Skeletal muscle cell (primary cell): ENCODE results near the gene RGS9.
"Not testable (repeated sequence)": the region's sequence is repeated elsewhere in the genome, so short reads cannot be mapped to it uniquely, and the experiment has no call there.

Experiments used
- DNase-seq: peaks from one replicate; pipeline ENCODE4 v3.0.0-alpha.2; 2010; ENCODE audit warnings: low read depth
- H3K4me3 ChIP-seq: 2 replicates; pipeline ENCODE4 v1.5.1; 2011; ENCODE audit warnings: low read depth, mild to moderate bottlenecking, control low read depth, low read length, moderate library complexity

RGS9 gene

GRCh38 chr17:65176646-65177409 lies 39.7 kb downstream of the RGS9 start:
- no peak for DNase-seq
- no peak overlapping the region for H3K4me3 ChIP-seq

GRCh38 chr17:65177901-65178300 lies 40.7 kb downstream of the RGS9 start:
- no peak for DNase-seq
- H3K4me3 ChIP-seq, result no peak overlapping the region

GRCh38 chr17:65180276-65180675 lies 43.1 kb downstream of the RGS9 start:
- not testable (repeated sequence) for DNase-seq, H3K4me3 ChIP-seq

- DNase-seq, H3K4me3 ChIP-seq: not testable (repeated sequence)
Measured at GRCh38 chr17:65180752-65181236, 43.6 kb downstream of the RGS9 start.

GRCh38 chr17:65181237-65182061 lies 44.3 kb downstream of the RGS9 start:
- DNase-seq, result no peak
- H3K4me3 ChIP-seq, result no peak overlapping the region

GRCh38 chr17:65182233-65182632 lies 45.1 kb downstream of the RGS9 start:
- no peak for DNase-seq
- H3K4me3 ChIP-seq, result no peak overlapping the region

- no peak overlapping the region for H3K4me3 ChIP-seq
- DNase-seq, result no peak
Measured at GRCh38 chr17:65183736-65184135, 46.6 kb downstream of the RGS9 start.

GRCh38 chr17:65184235-65184959 lies 47.2 kb downstream of the RGS9 start:
- H3K4me3 ChIP-seq, result no peak overlapping the region
- no peak for DNase-seq

GRCh38 chr17:65185062-65185461 lies 47.9 kb downstream of the RGS9 start:
- no peak overlapping the region for H3K4me3 ChIP-seq
- no peak for DNase-seq

GRCh38 chr17:65185668-65186382 lies 48.7 kb downstream of the RGS9 start:
- no peak overlapping the region for H3K4me3 ChIP-seq
- no peak for DNase-seq

GRCh38 chr17:65190467-65191097 lies 53.4 kb downstream of the RGS9 start:
- no peak for DNase-seq
- no peak overlapping the region for H3K4me3 ChIP-seq

GRCh38 chr17:65191811-65192740 lies 54.9 kb downstream of the RGS9 start:
- H3K4me3 ChIP-seq, result no peak overlapping the region
- no peak for DNase-seq

- no peak overlapping the region for H3K4me3 ChIP-seq
- DNase-seq, result no peak
Measured at GRCh38 chr17:65193305-65193704, 56.1 kb downstream of the RGS9 start.

- no peak for DNase-seq
Measured at GRCh38 chr17:65193716-65194293, 56.6 kb downstream of the RGS9 start.

GRCh38 chr17:65194670-65195334 lies 57.6 kb downstream of the RGS9 start:
- no peak overlapping the region for H3K4me3 ChIP-seq
- no peak for DNase-seq

More at GRCh38 chr17:65193716-65194293, 56.6 kb downstream of the RGS9 start:
- H3K4me3 ChIP-seq, result no peak overlapping the region

GRCh38 chr17:65195716-65196115 lies 58.5 kb downstream of the RGS9 start:
- no peak overlapping the region for H3K4me3 ChIP-seq

GRCh38 chr17:65196617-65197016 lies 59.4 kb downstream of the RGS9 start:
- no peak for DNase-seq
- H3K4me3 ChIP-seq, result no peak overlapping the region

More at GRCh38 chr17:65195716-65196115, 58.5 kb downstream of the RGS9 start:
- no peak for DNase-seq
